PC-3 (cell line): ENCODE measurements around the gene LARP4B.

ENCODE experiments used
- CTCF ChIP-seq: fragments of 300-600 bp; sonication (generic); conservative IDR thresholded peaks from 2 replicates; pipeline ENCODE4 v1.5.1; 2017; ENCODE audit warnings: antibody characterized with exemption, low read depth, mild to moderate bottlenecking, low read length
- EZH2 ChIP-seq: fragments of 300-600 bp; sonication (generic); IDR thresholded peaks from one replicate; pipeline ENCODE4 v1.6.1; 2017; ENCODE audit warnings: antibody characterized with exemption, mild to moderate bottlenecking, low read length; ENCODE audit not compliant: unreplicated experiment

GRCh38 chr10:852386-852785 is 79.1 kb downstream of the LARP4B start:
- TF ChIP-seq CTCF (no peak), EZH2 (no peak)
